ENCODE results near the gene RORB. TPM values are rescaled to one million over a fixed set of nuclear protein-coding genes. Genes with fewer than 3 reads are reported as not detected.
"Not testable (repeated sequence)": the region's sequence is repeated elsewhere in the genome, so short reads cannot be mapped to it uniquely, and the experiment has no call there.

Gene RORB
- total RNA-seq, 4 donors from 2014 or later: under 0.01 to 2.5 (median 0.94) TPM; not detected in 1

- Histone ChIP-seq H3K9me3 (no peaks in the 10 kb centered on the region), H3K4me1 (no peaks in the 10 kb centered on the region), H3K27ac (no peak overlapping the region), H3K36me3 (no peaks in the 10 kb centered on the region), H3K27me3 (no peaks in the 10 kb centered on the region), H3K4me3 (no peak overlapping the region)
- no peak for DNase-seq
- TF ChIP-seq, protein P1, sequence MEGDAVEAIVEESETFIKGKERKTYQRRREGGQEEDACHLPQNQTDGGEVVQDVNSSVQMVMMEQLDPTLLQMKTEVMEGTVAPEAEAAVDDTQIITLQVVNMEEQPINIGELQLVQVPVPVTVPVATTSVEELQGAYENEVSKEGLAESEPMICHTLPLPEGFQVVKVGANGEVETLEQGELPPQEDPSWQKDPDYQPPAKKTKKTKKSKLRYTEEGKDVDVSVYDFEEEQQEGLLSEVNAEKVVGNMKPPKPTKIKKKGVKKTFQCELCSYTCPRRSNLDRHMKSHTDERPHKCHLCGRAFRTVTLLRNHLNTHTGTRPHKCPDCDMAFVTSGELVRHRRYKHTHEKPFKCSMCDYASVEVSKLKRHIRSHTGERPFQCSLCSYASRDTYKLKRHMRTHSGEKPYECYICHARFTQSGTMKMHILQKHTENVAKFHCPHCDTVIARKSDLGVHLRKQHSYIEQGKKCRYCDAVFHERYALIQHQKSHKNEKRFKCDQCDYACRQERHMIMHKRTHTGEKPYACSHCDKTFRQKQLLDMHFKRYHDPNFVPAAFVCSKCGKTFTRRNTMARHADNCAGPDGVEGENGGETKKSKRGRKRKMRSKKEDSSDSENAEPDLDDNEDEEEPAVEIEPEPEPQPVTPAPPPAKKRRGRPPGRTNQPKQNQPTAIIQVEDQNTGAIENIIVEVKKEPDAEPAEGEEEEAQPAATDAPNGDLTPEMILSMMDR (IDR thresholded peaks at IDR 0.05): no peak
- no peak for TF ChIP-seq POLR2A (IDR thresholded peaks at IDR 0.05)
Observed at GRCh38 chr9:74528207-74528606, 31.1 kb downstream of the RORB start.

DNA sequence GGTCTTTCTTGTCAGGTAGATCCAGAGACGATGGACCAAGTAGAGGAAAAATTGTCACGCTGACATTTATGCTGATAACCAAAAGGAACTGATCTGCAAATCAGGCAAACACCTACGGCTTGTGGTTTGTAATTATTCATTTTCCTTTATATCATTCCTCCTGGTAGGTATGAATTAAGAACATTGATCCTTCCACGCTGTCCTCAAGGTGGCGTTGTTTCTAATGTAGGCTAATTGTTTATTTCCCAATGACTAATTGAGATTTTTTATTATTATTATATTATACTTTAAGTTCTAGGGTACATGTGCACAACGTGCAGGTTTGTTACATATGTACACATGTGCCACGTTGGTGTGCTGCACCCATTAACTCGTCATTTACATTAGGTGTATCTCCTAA is 33.3 kb downstream of the RORB start:
- not testable (repeated sequence) for DNase-seq

DNA sequence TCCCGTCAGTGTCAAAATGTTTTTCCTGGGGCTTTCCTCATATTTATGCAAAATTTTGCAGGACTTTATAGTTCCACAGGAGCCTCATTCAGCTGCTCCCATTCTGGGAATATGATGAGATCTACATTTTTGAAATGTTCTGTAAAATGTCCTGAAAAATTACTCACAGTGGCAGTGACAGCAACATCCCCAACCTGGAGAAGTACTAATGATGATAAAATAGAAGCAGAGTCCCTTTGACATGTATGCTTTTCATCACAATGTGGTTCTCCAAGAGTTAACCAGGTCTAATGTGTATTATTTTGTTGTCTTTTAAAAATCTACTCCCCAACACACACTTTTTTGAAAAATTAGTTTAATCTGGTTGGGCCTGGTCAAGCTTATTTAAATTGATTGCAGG is 36.1 kb downstream of the RORB start:
- no peak overlapping the region for H3K4me3 ChIP-seq
- TF ChIP-seq, protein P1 (IDR thresholded peaks at IDR 0.05): no peak
- TF ChIP-seq POLR2A (IDR thresholded peaks at IDR 0.05): no peak
- DNase-seq: no peak

More for the DNA sequence above, 33.3 kb downstream of the RORB start:
- not testable (repeated sequence) for H3K9me3 ChIP-seq, H3K4me1 ChIP-seq, H3K4me3 ChIP-seq, H3K27me3 ChIP-seq, H3K36me3 ChIP-seq, H3K27ac ChIP-seq
- TF ChIP-seq, protein P1 (IDR thresholded peaks at IDR 0.05): peak in 2 of 6 experiments; percentile 8 to 16

GRCh38 chr9:74534841-74535240 is 37.7 kb downstream of the RORB start:
- no peaks in the 10 kb centered on the region for H3K27me3 ChIP-seq
- no peak for DNase-seq
- no peaks in the 10 kb centered on the region for H3K36me3 ChIP-seq
- no peak overlapping the region for H3K27ac ChIP-seq
- no peak overlapping the region for H3K4me3 ChIP-seq
- no peaks in the 10 kb centered on the region for H3K4me1 ChIP-seq
- TF ChIP-seq POLR2A (IDR thresholded peaks at IDR 0.05): no peak
- TF ChIP-seq, protein P1 (IDR thresholded peaks at IDR 0.05): no peak
- H3K9me3 ChIP-seq: no peaks in the 10 kb centered on the region

More for the DNA sequence above, 36.1 kb downstream of the RORB start:
- Histone ChIP-seq H3K27me3 (no peaks in the 10 kb centered on the region), H3K4me1 (no peaks in the 10 kb centered on the region), H3K36me3 (no peaks in the 10 kb centered on the region), H3K27ac (no peak overlapping the region), H3K9me3 (no peaks in the 10 kb centered on the region)

GRCh38 chr9:74543145-74543544 is 46.0 kb downstream of the RORB start:
- no peaks in the 10 kb centered on the region for H3K4me1 ChIP-seq
- no peak for DNase-seq
- H3K27ac ChIP-seq: no peak overlapping the region
- H3K4me3 ChIP-seq: no peak overlapping the region
- H3K27me3 ChIP-seq: no peaks in the 10 kb centered on the region
- TF ChIP-seq, protein P1 (IDR thresholded peaks at IDR 0.05): no peak
- TF ChIP-seq POLR2A (IDR thresholded peaks at IDR 0.05): no peak
- H3K36me3 ChIP-seq: no peaks in the 10 kb centered on the region
- H3K9me3 ChIP-seq: no peaks in the 10 kb centered on the region

- no peak for TF ChIP-seq POLR2A (IDR thresholded peaks at IDR 0.05)
- TF ChIP-seq, protein P1 (IDR thresholded peaks at IDR 0.05): no peak
- DNase-seq: no peak
- no peak overlapping the region for H3K4me3 ChIP-seq
- no peak overlapping the region for H3K27ac ChIP-seq
- no peaks in the 10 kb centered on the region for H3K4me1 ChIP-seq
- H3K27me3 ChIP-seq: no peaks in the 10 kb centered on the region
- H3K36me3 ChIP-seq: no peaks in the 10 kb centered on the region
- H3K9me3 ChIP-seq: no peaks in the 10 kb centered on the region
Observed at GRCh38 chr9:74551266-74551665, 54.1 kb downstream of the RORB start.

Measured in Peyer's patch (tissue), 4 donors.